Measurements from ENCODE around the gene ASPM. TPM values are rescaled to one million over a fixed set of nuclear protein-coding genes. Genes with fewer than 3 reads are reported as not detected.

The ASPM gene
- total and polyA plus RNA-seq, 10 donors = 0.70 to 13.3 (median 3.5) TPM

- no peaks in the 10 kb centered on the region for H3K27me3 ChIP-seq (replicated peaks in 1 of 7)
- DNase-seq = no peak
- no peak for TF ChIP-seq POLR2AphosphoS5 (IDR thresholded peaks at IDR 0.05)
- TF ChIP-seq POLR2A (IDR thresholded peaks at IDR 0.05) = no peak
- no peak for TF ChIP-seq CTCF (IDR thresholded peaks at IDR 0.05 in 8 of 11, conservative IDR thresholded peaks at IDR 0.05 in 3 of 11)
- intact Hi-C loops (cut with DNase I; ENCODE audit: low total_unique reads) = no loop called here
- H3K9me3 ChIP-seq = no peaks in the 10 kb centered on the region
- no peak overlapping the region for H3K27ac ChIP-seq
- no peak overlapping the region for H3K4me3 ChIP-seq
- H3K4me1 ChIP-seq = peaks cover 0 to 14% (median 0%) of the 10 kb centered on the region in 6 donors
- 93 to 97% (median 97%) methylated on average over 15 of the region's 15 CpGs for WGBS, 5 donors
- peaks cover 0 to 13% (median 0%) of the 10 kb centered on the region in 6 donors for H3K36me3 ChIP-seq
Measured at GRCh38 chr1:197139169-197139568, 7.3 kb downstream of the ASPM start.

- Histone ChIP-seq H3K4me1 (no peaks in the 10 kb centered on the region), H3K27me3 (replicated peaks in 1 of 7) (no peaks in the 10 kb centered on the region), H3K27ac (no peak overlapping the region), H3K9me3 (no peaks in the 10 kb centered on the region), H3K4me3 (no peak overlapping the region), H3K36me3 (peaks cover 0 to 26% (median 0%) of the 10 kb centered on the region in 6 donors)
- DNase-seq = no peak
- WGBS, 5 donors = 83 to 91% (median 83%) methylated on average over 7 of the region's 7 CpGs
- intact Hi-C loops (cut with DNase I; ENCODE audit: low total_unique reads) = no loop called here
- TF ChIP-seq POLR2A (IDR thresholded peaks at IDR 0.05) (no peak), POLR2AphosphoS5 (IDR thresholded peaks at IDR 0.05) (no peak), CTCF (IDR thresholded peaks at IDR 0.05 in 8 of 11, conservative IDR thresholded peaks at IDR 0.05 in 3 of 11) (no peak)
Measured at GRCh38 chr1:197137322-197137721, 9.1 kb downstream of the ASPM start.

- H3K27me3 ChIP-seq (replicated peaks in 1 of 7) = no peaks in the 10 kb centered on the region
- intact Hi-C loops (cut with DNase I; ENCODE audit: low total_unique reads) = no loop called here
- WGBS, 5 donors = 92 to 99% (median 95%) methylated on average over 2 of the region's 2 CpGs
- H3K9me3 ChIP-seq = no peaks in the 10 kb centered on the region
- no peak for TF ChIP-seq CTCF (IDR thresholded peaks at IDR 0.05 in 8 of 11, conservative IDR thresholded peaks at IDR 0.05 in 3 of 11)
- no peak for TF ChIP-seq POLR2AphosphoS5 (IDR thresholded peaks at IDR 0.05)
- no peak for TF ChIP-seq POLR2A (IDR thresholded peaks at IDR 0.05)
- no peaks in the 10 kb centered on the region for H3K4me1 ChIP-seq
- peaks cover 0 to 48% (median 0%) of the 10 kb centered on the region in 6 donors for H3K36me3 ChIP-seq
- no peak for DNase-seq
- H3K4me3 ChIP-seq = no peak overlapping the region
- H3K27ac ChIP-seq = no peak overlapping the region
Measured at GRCh38 chr1:197130677-197131304, 15.7 kb downstream of the ASPM start.

- Histone ChIP-seq H3K27ac (no peak overlapping the region), H3K36me3 (peaks cover 0 to 56% (median 0%) of the 10 kb centered on the region in 6 donors), H3K27me3 (replicated peaks in 1 of 7) (no peaks in the 10 kb centered on the region), H3K4me3 (no peak overlapping the region), H3K4me1 (no peaks in the 10 kb centered on the region), H3K9me3 (no peaks in the 10 kb centered on the region)
- DNase-seq = no peak
- intact Hi-C loops (cut with DNase I; ENCODE audit: low total_unique reads) = no loop called here
- WGBS, 5 donors = 95 to 98% (median 98%) methylated on average over 2 of the region's 2 CpGs
- TF ChIP-seq POLR2AphosphoS5 (IDR thresholded peaks at IDR 0.05) (no peak), POLR2A (IDR thresholded peaks at IDR 0.05) (no peak)
Measured at GRCh38 chr1:197129698-197130097, 16.8 kb downstream of the ASPM start.
